Choroid plexus epithelial cell (primary cell): ENCODE data around the gene SYMPK.
A peak's percentile ranks its signal among the peaks of the same experiment; 100 is the strongest.

ENCODE experiments used
- DNase-seq: peaks from one replicate; pipeline ENCODE4 v3.0.0-alpha.2; 2010; ENCODE audit warnings: low read depth
- H3K4me3 ChIP-seq: 2 replicates; pipeline ENCODE4 v1.5.1; 2011; ENCODE audit warnings: low read depth, mild to moderate bottlenecking, control low read depth, low read length, moderate library complexity
- CTCF ChIP-seq: conservative IDR thresholded peaks from 2 replicates; pipeline ENCODE4 v1.5.1; 2011; ENCODE audit warnings: low read depth, mild to moderate bottlenecking, control low read depth, inconsistent platforms, low read length, moderate library complexity

SYMPK gene

GRCh38 chr19:45812297-45812696, 50.6 kb downstream of the SYMPK start:
- no peak for TF ChIP-seq CTCF
- no peak overlapping the region for H3K4me3 ChIP-seq
- DNase-seq = no peak

- H3K4me3 ChIP-seq = no peak overlapping the region
- TF ChIP-seq CTCF = no peak
- DNase-seq = peak; percentile 85
Observed at GRCh38 chr19:45809643-45810159, 53.2 kb downstream of the SYMPK start.

- TF ChIP-seq CTCF = no peak
- no peak for DNase-seq
- H3K4me3 ChIP-seq = no peak overlapping the region
Observed at GRCh38 chr19:45805719-45806118, 57.2 kb downstream of the SYMPK start.

GRCh38 chr19:45804959-45805230, 58.1 kb downstream of the SYMPK start:
- TF ChIP-seq CTCF = no peak
- H3K4me3 ChIP-seq = no peak overlapping the region
- DNase-seq = no peak

GRCh38 chr19:45804140-45804958, 58.6 kb downstream of the SYMPK start:
- DNase-seq = no peak

GRCh38 chr19:45801603-45802175, 61.3 kb downstream of the SYMPK start:
- no peak for DNase-seq
- H3K4me3 ChIP-seq = no peak overlapping the region
- TF ChIP-seq CTCF = no peak

More at GRCh38 chr19:45804140-45804958, 58.6 kb downstream of the SYMPK start:
- no peak for TF ChIP-seq CTCF
- no peak overlapping the region for H3K4me3 ChIP-seq
